ENCODE results near the gene PPP2R2C.

DNA sequence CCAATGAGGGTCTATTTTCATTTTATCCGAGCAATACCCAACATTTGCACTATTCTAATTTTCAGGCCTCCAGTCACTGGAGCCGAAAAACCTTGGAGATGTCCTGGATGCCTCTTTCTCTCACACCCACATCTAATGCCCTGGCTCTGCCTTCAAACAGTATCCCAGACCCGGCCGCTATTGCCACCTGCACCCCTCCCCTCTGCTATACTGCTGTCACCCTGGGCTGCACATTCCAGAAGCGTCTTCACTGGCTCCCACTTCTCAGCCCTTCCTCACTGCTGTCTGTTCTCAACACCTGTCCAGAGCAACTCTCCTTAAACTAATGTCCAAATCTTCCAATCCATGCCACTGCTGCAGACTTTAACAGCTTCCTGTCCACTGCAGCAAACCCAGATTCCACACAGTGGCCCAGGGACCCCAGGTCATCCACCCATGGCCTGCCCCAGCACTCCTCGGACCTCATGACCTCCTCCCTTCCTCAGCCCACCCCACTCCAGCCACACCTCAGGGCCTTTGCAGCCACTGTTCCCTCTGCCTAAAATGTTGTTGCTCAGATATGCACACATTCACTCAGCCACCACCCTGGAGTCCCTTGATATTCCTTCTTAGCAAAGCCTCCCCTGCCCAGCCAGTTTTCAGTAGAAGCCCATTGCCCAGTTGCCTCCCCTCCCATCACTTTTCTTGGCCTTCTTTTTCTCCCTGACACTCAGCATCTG, 30.5 kb upstream of the PPP2R2C start:
- no peak for TF ChIP-seq EZH2 (IDR thresholded peaks at IDR 0.05; ENCODE audit: insufficient read depth, poor library complexity, severe bottlenecking)
- TF ChIP-seq EZH2phosphoT487 (IDR thresholded peaks at IDR 0.05; ENCODE audit: insufficient read depth, low read depth), result no peak
